ENCODE results near the gene NOP14.

DNA sequence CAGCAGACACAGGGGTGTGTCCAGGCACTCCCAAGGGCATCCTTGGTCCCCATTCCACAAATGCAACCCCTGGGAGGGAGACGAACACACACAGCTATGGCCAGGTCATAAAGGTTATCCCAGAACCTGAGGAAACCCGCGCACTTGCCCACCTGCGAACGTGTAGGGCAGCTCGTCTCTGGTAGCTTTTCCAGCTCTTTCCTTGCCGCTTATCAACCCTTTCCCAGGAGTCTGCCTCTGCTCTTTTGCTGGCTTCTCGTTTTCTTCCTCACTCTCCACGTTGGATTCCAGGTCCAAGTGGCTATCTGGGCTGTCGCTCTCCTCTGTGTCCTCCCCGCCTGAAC lies 13.5 kb downstream of the NOP14 start:
- TF ChIP-seq CTCF (IDR thresholded peaks at IDR 0.05; ENCODE audit: insufficient read depth, low read depth, low read length) (no peak), EZH2 (IDR thresholded peaks at IDR 0.05; ENCODE audit: insufficient read depth, low read length) (no peak)
